ENCODE measurements around the gene NOB1.

The NOB1 gene

GRCh38 chr16:69718111-69718764, 36.5 kb downstream of the NOB1 start:
- DNase-seq: no peak

GRCh38 chr16:69717066-69717465, 37.7 kb downstream of the NOB1 start:
- no peak for DNase-seq

GRCh38 chr16:69712914-69713581, 41.7 kb downstream of the NOB1 start:
- DNase-seq: no peak

GRCh38 chr16:69712277-69712676, 42.4 kb downstream of the NOB1 start:
- DNase-seq: no peak

- DNase-seq: peak; percentile 51
Measured at GRCh38 chr16:69711115-69711740, 43.5 kb downstream of the NOB1 start.

GRCh38 chr16:69709456-69710084, 45.2 kb downstream of the NOB1 start:
- no peak for DNase-seq

- DNase-seq: no peak
Measured at GRCh38 chr16:69707920-69708683, 46.6 kb downstream of the NOB1 start.

- DNase-seq: no peak
Measured at GRCh38 chr16:69706975-69707340, 47.8 kb downstream of the NOB1 start.

GRCh38 chr16:69706256-69706974, 48.3 kb downstream of the NOB1 start:
- no peak for DNase-seq

GRCh38 chr16:69703638-69704037, 51.1 kb downstream of the NOB1 start:
- DNase-seq: no peak

- DNase-seq: no peak
Measured at GRCh38 chr16:69701866-69702265, 52.9 kb downstream of the NOB1 start.

GRCh38 chr16:69701452-69701851, 53.3 kb downstream of the NOB1 start:
- DNase-seq: no peak

GRCh38 chr16:69699915-69700314, 54.8 kb downstream of the NOB1 start:
- DNase-seq: no peak

GRCh38 chr16:69698404-69698803, 56.3 kb downstream of the NOB1 start:
- no peak for DNase-seq

GRCh38 chr16:69693916-69694315, 60.8 kb downstream of the NOB1 start:
- no peak for DNase-seq

GRCh38 chr16:69691980-69692911, 62.5 kb downstream of the NOB1 start:
- DNase-seq: no peak
